ENCODE measurements around the gene SFXN2. TPM values are rescaled to one million over a fixed set of nuclear protein-coding genes. Genes with fewer than 3 reads are reported as not detected.

The SFXN2 gene
- polyA plus RNA-seq, 1 experiment: 5.6 TPM

GRCh38 chr10:102679596-102679995 is 34.8 kb upstream of the SFXN2 start:
- no peak overlapping the region for H3K4me3 ChIP-seq (ENCODE audit: low read depth, low read length)
- CTCF ChIA-PET: interaction anchor here (0.9 to 8.2 kb wide), 12 partner anchors 11 to 96 kb away, joined by 3 to 72 read pairs (median 5); partner anchors contain the start of genes ARL3, SFXN2 and TRIM8
- H3K36me3 ChIP-seq (ENCODE audit: control insufficient read depth, insufficient read depth, low read length): no peaks in the 10 kb centered on the region; the same call in 1 of the 2 replicates
- no peaks in the 10 kb centered on the region for H3K27me3 ChIP-seq (ENCODE audit: control insufficient read depth, insufficient read depth, low read length)
- DNase-seq (ENCODE audit: low read depth): no peak
- TF ChIP-seq CTCF (IDR thresholded peaks at IDR 0.05; ENCODE audit: insufficient read depth, low read depth, low read length): no peak
- POLR2A ChIA-PET: no interaction called here

GRCh38 chr10:102681696-102682095 is 32.7 kb upstream of the SFXN2 start:
- no peak for TF ChIP-seq CTCF (IDR thresholded peaks at IDR 0.05; ENCODE audit: insufficient read depth, low read depth, low read length)
- DNase-seq (ENCODE audit: low read depth): no peak
- Histone ChIP-seq H3K36me3 (ENCODE audit: control insufficient read depth, insufficient read depth, low read length) (peaks cover 3% of the 10 kb centered on the region), H3K4me3 (ENCODE audit: low read depth, low read length) (no peak overlapping the region), H3K27me3 (ENCODE audit: control insufficient read depth, insufficient read depth, low read length) (no peaks in the 10 kb centered on the region)
- ChIA-PET POLR2A (no interaction called here), CTCF (interaction anchor here (5.6 kb wide), 1 partner anchor 10 kb away, joined by 34 read pairs; no protein-coding TSS in a partner anchor)

- TF ChIP-seq CTCF (IDR thresholded peaks at IDR 0.05; ENCODE audit: insufficient read depth, low read depth, low read length): no peak
- CTCF ChIA-PET: no interaction called here
- no peak for DNase-seq (ENCODE audit: low read depth)
- no peaks in the 10 kb centered on the region for H3K27me3 ChIP-seq (ENCODE audit: control insufficient read depth, insufficient read depth, low read length)
- H3K4me3 ChIP-seq (ENCODE audit: low read depth, low read length): no peak overlapping the region
- H3K36me3 ChIP-seq (ENCODE audit: control insufficient read depth, insufficient read depth, low read length): peaks cover 3% of the 10 kb centered on the region
- POLR2A ChIA-PET: no interaction called here
These were observed 32.0 kb upstream of the SFXN2 start for GRCh38 chr10:102682416-102682815.

GRCh38 chr10:102682981-102683380 is 31.5 kb upstream of the SFXN2 start:
- peaks cover 3% of the 10 kb centered on the region for H3K36me3 ChIP-seq (ENCODE audit: control insufficient read depth, insufficient read depth, low read length)
- no peak overlapping the region for H3K4me3 ChIP-seq (ENCODE audit: low read depth, low read length)
- POLR2A ChIA-PET: no interaction called here
- no peak for TF ChIP-seq CTCF (IDR thresholded peaks at IDR 0.05; ENCODE audit: insufficient read depth, low read depth, low read length)
- CTCF ChIA-PET: no interaction called here
- no peak for DNase-seq (ENCODE audit: low read depth)
- no peaks in the 10 kb centered on the region for H3K27me3 ChIP-seq (ENCODE audit: control insufficient read depth, insufficient read depth, low read length)

GRCh38 chr10:102683736-102684135 is 30.7 kb upstream of the SFXN2 start:
- H3K36me3 ChIP-seq (ENCODE audit: control insufficient read depth, insufficient read depth, low read length): peaks cover 3% of the 10 kb centered on the region
- H3K27me3 ChIP-seq (ENCODE audit: control insufficient read depth, insufficient read depth, low read length): no peaks in the 10 kb centered on the region
- POLR2A ChIA-PET: no interaction called here
- CTCF ChIA-PET: interaction anchor here (0.6 to 0.7 kb wide), 2 partner anchors 23 to 72 kb away, joined by 3 read pairs; no protein-coding TSS in a partner anchor
- no peak overlapping the region for H3K4me3 ChIP-seq (ENCODE audit: low read depth, low read length)
- no peak for DNase-seq (ENCODE audit: low read depth)
- TF ChIP-seq CTCF (IDR thresholded peaks at IDR 0.05; ENCODE audit: insufficient read depth, low read depth, low read length): no peak

Data from BJ (cell line).